ENCODE data around the gene COL8A1. TPM values are rescaled to one million over a fixed set of nuclear protein-coding genes. Genes with fewer than 3 reads are reported as not detected.

COL8A1 gene
- total and polyA plus RNA-seq, 9 of the 15 experiments (the other 6 are each of a cell fraction or from before 2014, with no cell fraction given), result 0.07 TPM; not detected in 8

DNA sequence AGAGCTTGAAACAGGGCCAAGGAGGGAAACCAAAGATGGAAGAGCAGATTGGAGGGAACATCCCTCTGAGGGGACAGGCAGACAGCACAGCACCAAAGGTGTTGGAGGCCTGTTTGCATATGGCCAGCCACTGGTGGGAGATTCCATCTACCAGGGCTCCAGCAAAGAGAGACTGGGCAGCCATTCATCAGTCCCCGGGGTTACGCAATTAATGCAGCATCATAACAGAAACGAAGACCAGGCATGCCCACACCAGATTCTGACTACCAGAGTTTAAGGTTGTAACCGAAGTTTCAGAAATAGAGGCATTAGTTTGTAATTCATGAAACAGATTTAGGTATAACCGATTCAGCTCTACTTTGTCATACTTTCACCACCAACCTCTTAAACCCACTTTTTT is 58.1 kb downstream of the COL8A1 start:
- no peak for TF ChIP-seq CEBPG (CRISPR knock-in tag; IDR thresholded peaks at IDR 0.05)
- peak; percentile 43 to 59; a peak in 3 of 4 replicates for TF ChIP-seq CEBPG (tag; conservative IDR thresholded peaks at IDR 0.05 in 1 of 2, IDR thresholded peaks at IDR 0.05 in 1 of 2)
- no peak for TF ChIP-seq ZNF507 (tag; conservative IDR thresholded peaks at IDR 0.05)
- TF ChIP-seq CEBPB (tag; IDR thresholded peaks at IDR 0.05), result peak; percentile 72
- TF ChIP-seq ELF2 (CRISPR knock-in tag; IDR thresholded peaks at IDR 0.05), result no peak
- FAIRE-seq (no peak), ATAC-seq (no peak), DNase-seq (ENCODE audit: extremely low read depth in 1 of 4, low spot score in 3 of 4) (no peak)
- peaks cover 2 to 4% of the 10 kb centered on the region in 2 experiments; a peak in 1 of 5 replicates for H3K27me3 ChIP-seq (ENCODE audit: control insufficient read depth in 2 of 2, insufficient read depth in 2 of 2, low read length in 2 of 2)
- POLR2A ChIA-PET, result no interaction called here
- no peak overlapping the region for H3K9ac ChIP-seq (ENCODE audit: insufficient read depth in 1 of 2, low read depth in 2 of 2, low read length in 2 of 2)
- no peaks in the 10 kb centered on the region for H3K9me3 ChIP-seq (replicated peaks; ENCODE audit: control insufficient read depth, insufficient read depth, low read depth, low read length)
- no peaks in the 10 kb centered on the region for H3K79me2 ChIP-seq (ENCODE audit: control insufficient read depth, insufficient read depth, low read length)
- H3K4me3 ChIP-seq, result no peak overlapping the region
- H3K36me3 ChIP-seq (ENCODE audit: control insufficient read depth, insufficient read depth, low read length), result no peaks in the 10 kb centered on the region
- in situ Hi-C loops (cut with MboI), result no loop called here
- H3K4me1 ChIP-seq (replicated peaks in 1 of 2; ENCODE audit: control insufficient read depth in 2 of 2, insufficient read depth in 2 of 2, low read length in 2 of 2), result no peaks in the 10 kb centered on the region
- H3K4me2 ChIP-seq (ENCODE audit: insufficient read depth, low read length), result no peak overlapping the region
- H3K27ac ChIP-seq (ENCODE audit: extremely low read depth, low read depth, low read length), result no peak overlapping the region
- BruUV-seq (replicated peaks), result no TSS peak
- H4K20me1 ChIP-seq (replicated peaks; ENCODE audit: control insufficient read depth, insufficient read depth, low read length), result no peaks in the 10 kb centered on the region
- intact Hi-C loops (cut with micrococcal nuclease), result no loop called here
- no peaks in the 10 kb centered on the region for H3K9me1 ChIP-seq (ENCODE audit: control insufficient read depth, insufficient read depth, low read length)
- 0% methylated on average over 5 of the region's 5 CpGs for WGBS (ENCODE audit: insufficient coverage, low coverage, missing lambda C conversion rate)
- no peak overlapping the region for H2AFZ ChIP-seq (ENCODE audit: low read depth, low read length)
- CTCF ChIA-PET (ENCODE audit: low intra/inter-chr PET ratio), result no interaction called here

DNA sequence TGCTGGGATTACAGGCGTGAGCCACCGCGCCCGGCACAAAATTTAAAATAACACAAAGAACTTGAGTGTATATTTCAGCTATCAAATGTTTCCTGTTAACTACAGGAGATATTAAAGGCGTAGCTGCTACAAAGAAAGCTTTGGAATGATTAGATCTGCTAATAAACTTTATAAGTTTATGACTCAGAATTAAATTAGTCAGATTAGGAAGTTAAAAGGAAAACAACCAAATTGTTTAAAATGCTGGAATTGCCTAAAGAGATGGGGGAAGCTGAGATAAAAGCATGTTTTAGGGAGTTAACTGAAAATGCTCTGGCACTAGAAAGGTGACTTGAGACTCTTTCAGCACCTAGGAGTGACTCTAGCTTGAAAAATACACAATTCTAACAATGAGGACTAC is 58.9 kb downstream of the COL8A1 start:
- ATAC-seq (no peak), FAIRE-seq (no peak), DNase-seq (ENCODE audit: extremely low read depth in 1 of 4, low spot score in 3 of 4) (no peak)
- BruUV-seq (replicated peaks), result no TSS peak
- in situ Hi-C loops (cut with MboI) (no loop called here), intact Hi-C loops (cut with micrococcal nuclease) (no loop called here)
- no peak overlapping the region for H3K4me2 ChIP-seq (ENCODE audit: insufficient read depth, low read length)
- ChIA-PET CTCF (ENCODE audit: low intra/inter-chr PET ratio) (no interaction called here), POLR2A (no interaction called here)
- H3K27ac ChIP-seq (ENCODE audit: extremely low read depth, low read depth, low read length), result no peak overlapping the region
- H3K36me3 ChIP-seq (ENCODE audit: control insufficient read depth, insufficient read depth, low read length), result no peaks in the 10 kb centered on the region
- no peak overlapping the region for H3K9ac ChIP-seq (ENCODE audit: insufficient read depth in 1 of 2, low read depth in 2 of 2, low read length in 2 of 2)
- H3K79me2 ChIP-seq (ENCODE audit: control insufficient read depth, insufficient read depth, low read length), result no peaks in the 10 kb centered on the region
- 16% methylated on average over 3 of the region's 5 CpGs for WGBS (ENCODE audit: insufficient coverage, low coverage, missing lambda C conversion rate)
- H2AFZ ChIP-seq (ENCODE audit: low read depth, low read length), result no peak overlapping the region
- H3K27me3 ChIP-seq (ENCODE audit: control insufficient read depth in 2 of 2, insufficient read depth in 2 of 2, low read length in 2 of 2), result peaks cover 2 to 4% of the 10 kb centered on the region in 2 experiments; a peak in 1 of 5 replicates
- H3K4me1 ChIP-seq (replicated peaks in 1 of 2; ENCODE audit: control insufficient read depth in 2 of 2, insufficient read depth in 2 of 2, low read length in 2 of 2), result no peaks in the 10 kb centered on the region
- H4K20me1 ChIP-seq (replicated peaks; ENCODE audit: control insufficient read depth, insufficient read depth, low read length), result no peaks in the 10 kb centered on the region
- no peaks in the 10 kb centered on the region for H3K9me3 ChIP-seq (replicated peaks; ENCODE audit: control insufficient read depth, insufficient read depth, low read depth, low read length)
- H3K4me3 ChIP-seq, result no peak overlapping the region
- no peaks in the 10 kb centered on the region for H3K9me1 ChIP-seq (ENCODE audit: control insufficient read depth, insufficient read depth, low read length)
- no peak for TF ChIP-seq TBL1XR1 (IDR thresholded peaks at IDR 0.05; ENCODE audit: low read length in 2 of 2)
- no peak for TF ChIP-seq PHF21A (IDR thresholded peaks at IDR 0.05; ENCODE audit: borderline replicate concordance, low read depth)
- TF ChIP-seq MCM2 (IDR thresholded peaks at IDR 0.05; ENCODE audit: low read depth), result no peak
- no peak for TF ChIP-seq TAL1 (IDR thresholded peaks at IDR 0.05)
- no peak for TF ChIP-seq OTX1 (CRISPR knock-in tag; IDR thresholded peaks at IDR 0.05)
- no peak for TF ChIP-seq CAMTA2 (CRISPR knock-in tag; conservative IDR thresholded peaks at IDR 0.05)
- TF ChIP-seq ZFP30 (CRISPR knock-in tag; IDR thresholded peaks at IDR 0.05; ENCODE audit: borderline replicate concordance), result no peak
- TF ChIP-seq, protein P1, sequence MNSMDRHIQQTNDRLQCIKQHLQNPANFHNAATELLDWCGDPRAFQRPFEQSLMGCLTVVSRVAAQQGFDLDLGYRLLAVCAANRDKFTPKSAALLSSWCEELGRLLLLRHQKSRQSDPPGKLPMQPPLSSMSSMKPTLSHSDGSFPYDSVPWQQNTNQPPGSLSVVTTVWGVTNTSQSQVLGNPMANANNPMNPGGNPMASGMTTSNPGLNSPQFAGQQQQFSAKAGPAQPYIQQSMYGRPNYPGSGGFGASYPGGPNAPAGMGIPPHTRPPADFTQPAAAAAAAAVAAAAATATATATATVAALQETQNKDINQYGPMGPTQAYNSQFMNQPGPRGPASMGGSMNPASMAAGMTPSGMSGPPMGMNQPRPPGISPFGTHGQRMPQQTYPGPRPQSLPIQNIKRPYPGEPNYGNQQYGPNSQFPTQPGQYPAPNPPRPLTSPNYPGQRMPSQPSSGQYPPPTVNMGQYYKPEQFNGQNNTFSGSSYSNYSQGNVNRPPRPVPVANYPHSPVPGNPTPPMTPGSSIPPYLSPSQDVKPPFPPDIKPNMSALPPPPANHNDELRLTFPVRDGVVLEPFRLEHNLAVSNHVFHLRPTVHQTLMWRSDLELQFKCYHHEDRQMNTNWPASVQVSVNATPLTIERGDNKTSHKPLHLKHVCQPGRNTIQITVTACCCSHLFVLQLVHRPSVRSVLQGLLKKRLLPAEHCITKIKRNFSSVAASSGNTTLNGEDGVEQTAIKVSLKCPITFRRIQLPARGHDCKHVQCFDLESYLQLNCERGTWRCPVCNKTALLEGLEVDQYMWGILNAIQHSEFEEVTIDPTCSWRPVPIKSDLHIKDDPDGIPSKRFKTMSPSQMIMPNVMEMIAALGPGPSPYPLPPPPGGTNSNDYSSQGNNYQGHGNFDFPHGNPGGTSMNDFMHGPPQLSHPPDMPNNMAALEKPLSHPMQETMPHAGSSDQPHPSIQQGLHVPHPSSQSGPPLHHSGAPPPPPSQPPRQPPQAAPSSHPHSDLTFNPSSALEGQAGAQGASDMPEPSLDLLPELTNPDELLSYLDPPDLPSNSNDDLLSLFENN (IDR thresholded peaks at IDR 0.05; ENCODE audit: low read depth in 2 of 2, low read length in 2 of 2), result no peak
- TF ChIP-seq LCOR (CRISPR knock-in tag; IDR thresholded peaks at IDR 0.05), result no peak
